Measurements from ENCODE around the gene FN1. TPM values are rescaled to one million over a fixed set of nuclear protein-coding genes. Genes with fewer than 3 reads are reported as not detected.
A peak's percentile ranks its signal among the peaks of the same experiment; 100 is the strongest.

Gene FN1
- total RNA-seq, 1 experiment from 2014 or later = 11.1 TPM

DNA sequence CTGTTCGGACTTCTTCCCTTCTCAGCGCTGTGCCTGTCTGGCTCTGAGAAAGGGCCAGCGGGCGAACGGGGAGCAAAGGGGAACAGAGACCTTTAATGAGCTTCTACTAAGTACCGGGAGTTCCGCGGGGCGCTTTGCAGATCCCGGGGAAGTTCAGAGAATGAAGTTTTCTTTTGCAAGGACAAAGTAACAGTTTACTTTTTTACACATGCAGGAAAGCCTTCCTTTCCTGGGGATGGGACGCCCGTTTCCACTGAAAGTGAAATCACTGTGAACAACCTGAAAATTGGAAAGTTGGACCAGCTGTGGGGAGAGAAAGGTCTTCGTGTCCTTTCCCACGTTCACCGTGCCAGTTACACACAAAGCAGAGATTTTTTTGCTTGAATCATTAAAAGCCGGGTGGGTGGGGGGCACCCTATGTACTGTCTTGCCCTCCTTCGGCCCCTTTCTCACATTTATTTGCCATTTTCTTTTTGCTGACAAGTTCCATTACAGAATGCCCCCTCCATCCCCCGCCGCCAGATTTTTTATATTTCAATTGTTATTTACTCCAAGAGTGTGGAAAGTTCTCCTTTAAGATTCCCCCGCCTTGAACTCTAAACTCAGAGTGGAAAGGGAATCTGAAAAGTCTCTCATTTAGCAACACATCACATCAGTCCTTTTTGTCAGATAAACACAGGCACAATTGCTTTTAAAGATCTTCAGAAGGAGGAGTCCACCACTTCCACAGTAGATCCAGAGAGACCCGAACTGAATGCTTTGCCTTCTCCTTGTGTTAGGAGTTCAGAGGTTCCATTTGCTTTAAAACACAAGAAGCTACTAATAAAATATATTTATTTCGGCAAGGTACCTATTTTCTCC lies 1.1 kb upstream of the FN1 start (continued):
- TF ChIP-seq, protein P1, sequence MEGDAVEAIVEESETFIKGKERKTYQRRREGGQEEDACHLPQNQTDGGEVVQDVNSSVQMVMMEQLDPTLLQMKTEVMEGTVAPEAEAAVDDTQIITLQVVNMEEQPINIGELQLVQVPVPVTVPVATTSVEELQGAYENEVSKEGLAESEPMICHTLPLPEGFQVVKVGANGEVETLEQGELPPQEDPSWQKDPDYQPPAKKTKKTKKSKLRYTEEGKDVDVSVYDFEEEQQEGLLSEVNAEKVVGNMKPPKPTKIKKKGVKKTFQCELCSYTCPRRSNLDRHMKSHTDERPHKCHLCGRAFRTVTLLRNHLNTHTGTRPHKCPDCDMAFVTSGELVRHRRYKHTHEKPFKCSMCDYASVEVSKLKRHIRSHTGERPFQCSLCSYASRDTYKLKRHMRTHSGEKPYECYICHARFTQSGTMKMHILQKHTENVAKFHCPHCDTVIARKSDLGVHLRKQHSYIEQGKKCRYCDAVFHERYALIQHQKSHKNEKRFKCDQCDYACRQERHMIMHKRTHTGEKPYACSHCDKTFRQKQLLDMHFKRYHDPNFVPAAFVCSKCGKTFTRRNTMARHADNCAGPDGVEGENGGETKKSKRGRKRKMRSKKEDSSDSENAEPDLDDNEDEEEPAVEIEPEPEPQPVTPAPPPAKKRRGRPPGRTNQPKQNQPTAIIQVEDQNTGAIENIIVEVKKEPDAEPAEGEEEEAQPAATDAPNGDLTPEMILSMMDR (IDR thresholded peaks at IDR 0.05 in 2 of 3, conservative IDR thresholded peaks at IDR 0.05 in 1 of 3; ENCODE audit: borderline replicate concordance in 1 of 3, insufficient read depth in 1 of 3, low read depth in 2 of 3, low read length in 2 of 3) = no peak
- TF ChIP-seq ZNF274 (IDR thresholded peaks at IDR 0.05; ENCODE audit: low read depth, low read length) (no peak), POLR2AphosphoS5 (IDR thresholded peaks at IDR 0.05; ENCODE audit: low read depth, low read length) (no peak), TCF7L2 (IDR thresholded peaks at IDR 0.05; ENCODE audit: borderline replicate concordance, extremely low read depth, insufficient read depth, insufficient read length) (no peak), POLR2A (IDR thresholded peaks at IDR 0.05; ENCODE audit: borderline replicate concordance, extremely low read depth, insufficient read depth, insufficient read length) (no peak)
- TF ChIP-seq, protein P2, sequence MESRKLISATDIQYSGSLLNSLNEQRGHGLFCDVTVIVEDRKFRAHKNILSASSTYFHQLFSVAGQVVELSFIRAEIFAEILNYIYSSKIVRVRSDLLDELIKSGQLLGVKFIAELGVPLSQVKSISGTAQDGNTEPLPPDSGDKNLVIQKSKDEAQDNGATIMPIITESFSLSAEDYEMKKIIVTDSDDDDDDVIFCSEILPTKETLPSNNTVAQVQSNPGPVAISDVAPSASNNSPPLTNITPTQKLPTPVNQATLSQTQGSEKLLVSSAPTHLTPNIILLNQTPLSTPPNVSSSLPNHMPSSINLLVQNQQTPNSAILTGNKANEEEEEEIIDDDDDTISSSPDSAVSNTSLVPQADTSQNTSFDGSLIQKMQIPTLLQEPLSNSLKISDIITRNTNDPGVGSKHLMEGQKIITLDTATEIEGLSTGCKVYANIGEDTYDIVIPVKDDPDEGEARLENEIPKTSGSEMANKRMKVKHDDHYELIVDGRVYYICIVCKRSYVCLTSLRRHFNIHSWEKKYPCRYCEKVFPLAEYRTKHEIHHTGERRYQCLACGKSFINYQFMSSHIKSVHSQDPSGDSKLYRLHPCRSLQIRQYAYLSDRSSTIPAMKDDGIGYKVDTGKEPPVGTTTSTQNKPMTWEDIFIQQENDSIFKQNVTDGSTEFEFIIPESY (IDR thresholded peaks at IDR 0.05; ENCODE audit: extremely low read depth, insufficient replicate concordance, low read length) = no peak

DNA sequence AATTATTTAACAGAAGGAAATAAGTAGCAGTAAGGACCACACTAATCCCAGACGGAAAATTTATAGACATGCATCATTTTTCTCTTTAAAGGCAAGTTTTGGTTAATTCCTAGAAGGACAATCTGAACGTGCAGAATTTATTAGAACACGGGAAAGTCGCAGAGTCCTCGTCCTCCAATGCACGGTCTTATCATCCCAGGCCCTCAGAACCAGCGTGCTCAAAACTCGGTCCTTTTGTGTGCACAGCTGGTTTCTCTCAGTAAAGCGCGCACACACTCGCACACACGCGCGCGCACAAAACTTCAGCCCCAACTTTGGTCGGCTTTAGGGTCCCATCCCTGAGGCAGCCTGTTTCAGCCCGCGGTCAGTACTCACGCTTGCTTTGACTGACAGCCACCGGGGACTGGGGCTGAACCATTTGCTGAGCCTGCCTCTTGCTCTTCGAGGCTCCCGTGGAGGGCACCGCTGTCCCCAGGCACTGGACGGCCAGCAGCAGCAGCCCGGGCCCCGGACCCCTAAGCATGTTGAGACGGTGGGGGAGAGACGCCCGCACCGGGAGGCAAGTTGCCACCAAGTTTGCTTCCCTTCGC lies 493 bp downstream of the FN1 start:
- H3K27me3 ChIP-seq (ENCODE audit: insufficient read depth, low read length) = peaks cover 11% of the 10 kb centered on the region; the same call in 1 of the 2 replicates
- H3K4me1 ChIP-seq (ENCODE audit: control insufficient read depth in 1 of 2, insufficient read depth in 2 of 2, low read length in 2 of 2) = peaks cover 20 to 37% of the 10 kb centered on the region in 2 experiments
- no peaks in the 10 kb centered on the region for H3K9me3 ChIP-seq (ENCODE audit: control insufficient read depth in 1 of 2, insufficient read depth in 1 of 2, low read depth in 1 of 2, low read length in 2 of 2)
- H3K9ac ChIP-seq (ENCODE audit: low read length) = no peak overlapping the region
- no TSS peak for BruUV-seq (replicated peaks)
- ATAC-seq = peak; percentile 28
- no peaks in the 10 kb centered on the region for H3K36me3 ChIP-seq (ENCODE audit: control insufficient read depth in 1 of 2, insufficient read depth in 2 of 2, low read length in 2 of 2)
- POLR2A ChIA-PET = no interaction called here
- no peaks in the 10 kb centered on the region for H3K79me2 ChIP-seq (ENCODE audit: insufficient read depth, low read length)
- CTCF ChIA-PET = no interaction called here
- no peak for DNase-seq (ENCODE audit: low read depth, low spot score)
- H3K4me3 ChIP-seq (replicated peaks in 1 of 2; ENCODE audit: low read depth in 1 of 2, low read length in 2 of 2) = peak overlapping the region; percentile 34 to 44
- no peaks in the 10 kb centered on the region for H3K9me2 ChIP-seq (ENCODE audit: insufficient read depth)
- H3K4me2 ChIP-seq (ENCODE audit: low read length) = peak overlapping the region; percentile 86
- no peaks in the 10 kb centered on the region for H4K20me1 ChIP-seq (ENCODE audit: insufficient read depth)
- RAD21 ChIA-PET (ENCODE audit: low non-redundant PET in 1 of 2, low total read pairs in 2 of 2, uncharacterized antibody in 2 of 2, unreplicated experiment in 2 of 2) = no interaction called here
- no peak overlapping the region for H3K27ac ChIP-seq (ENCODE audit: low read depth, low read length)
- intact Hi-C loops (cut with micrococcal nuclease) = no loop called here
- peak overlapping the region; percentile 65 for H2AFZ ChIP-seq (ENCODE audit: low read depth, low read length, poor library complexity, severe bottlenecking)
- TF ChIP-seq, protein P3, sequence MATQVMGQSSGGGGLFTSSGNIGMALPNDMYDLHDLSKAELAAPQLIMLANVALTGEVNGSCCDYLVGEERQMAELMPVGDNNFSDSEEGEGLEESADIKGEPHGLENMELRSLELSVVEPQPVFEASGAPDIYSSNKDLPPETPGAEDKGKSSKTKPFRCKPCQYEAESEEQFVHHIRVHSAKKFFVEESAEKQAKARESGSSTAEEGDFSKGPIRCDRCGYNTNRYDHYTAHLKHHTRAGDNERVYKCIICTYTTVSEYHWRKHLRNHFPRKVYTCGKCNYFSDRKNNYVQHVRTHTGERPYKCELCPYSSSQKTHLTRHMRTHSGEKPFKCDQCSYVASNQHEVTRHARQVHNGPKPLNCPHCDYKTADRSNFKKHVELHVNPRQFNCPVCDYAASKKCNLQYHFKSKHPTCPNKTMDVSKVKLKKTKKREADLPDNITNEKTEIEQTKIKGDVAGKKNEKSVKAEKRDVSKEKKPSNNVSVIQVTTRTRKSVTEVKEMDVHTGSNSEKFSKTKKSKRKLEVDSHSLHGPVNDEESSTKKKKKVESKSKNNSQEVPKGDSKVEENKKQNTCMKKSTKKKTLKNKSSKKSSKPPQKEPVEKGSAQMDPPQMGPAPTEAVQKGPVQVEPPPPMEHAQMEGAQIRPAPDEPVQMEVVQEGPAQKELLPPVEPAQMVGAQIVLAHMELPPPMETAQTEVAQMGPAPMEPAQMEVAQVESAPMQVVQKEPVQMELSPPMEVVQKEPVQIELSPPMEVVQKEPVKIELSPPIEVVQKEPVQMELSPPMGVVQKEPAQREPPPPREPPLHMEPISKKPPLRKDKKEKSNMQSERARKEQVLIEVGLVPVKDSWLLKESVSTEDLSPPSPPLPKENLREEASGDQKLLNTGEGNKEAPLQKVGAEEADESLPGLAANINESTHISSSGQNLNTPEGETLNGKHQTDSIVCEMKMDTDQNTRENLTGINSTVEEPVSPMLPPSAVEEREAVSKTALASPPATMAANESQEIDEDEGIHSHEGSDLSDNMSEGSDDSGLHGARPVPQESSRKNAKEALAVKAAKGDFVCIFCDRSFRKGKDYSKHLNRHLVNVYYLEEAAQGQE (IDR thresholded peaks at IDR 0.05; ENCODE audit: low read depth) = no peak
- no peak for TF ChIP-seq EGR1 (IDR thresholded peaks at IDR 0.05; ENCODE audit: low read depth)
- no peak for TF ChIP-seq CBX3 (IDR thresholded peaks at IDR 0.05; ENCODE audit: low read depth)
- TF ChIP-seq SIN3A (IDR thresholded peaks at IDR 0.05; ENCODE audit: low read depth) = no peak
- no peak for TF ChIP-seq JUND (IDR thresholded peaks at IDR 0.05)
- TF ChIP-seq, protein P4, sequence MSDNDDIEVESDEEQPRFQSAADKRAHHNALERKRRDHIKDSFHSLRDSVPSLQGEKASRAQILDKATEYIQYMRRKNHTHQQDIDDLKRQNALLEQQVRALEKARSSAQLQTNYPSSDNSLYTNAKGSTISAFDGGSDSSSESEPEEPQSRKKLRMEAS (IDR thresholded peaks at IDR 0.05) = no peak
- TF ChIP-seq SP1 (IDR thresholded peaks at IDR 0.05; ENCODE audit: low read depth) = no peak
- TF ChIP-seq POLR2A (IDR thresholded peaks at IDR 0.05; ENCODE audit: borderline replicate concordance, extremely low read depth, insufficient read depth, insufficient read length) = no peak
- TF ChIP-seq, protein P5, sequence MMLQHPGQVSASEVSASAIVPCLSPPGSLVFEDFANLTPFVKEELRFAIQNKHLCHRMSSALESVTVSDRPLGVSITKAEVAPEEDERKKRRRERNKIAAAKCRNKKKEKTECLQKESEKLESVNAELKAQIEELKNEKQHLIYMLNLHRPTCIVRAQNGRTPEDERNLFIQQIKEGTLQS (IDR thresholded peaks at IDR 0.05) = no peak
- no peak for TF ChIP-seq TCF7L2 (IDR thresholded peaks at IDR 0.05; ENCODE audit: borderline replicate concordance, extremely low read depth, insufficient read depth, insufficient read length)
- TF ChIP-seq SRF (IDR thresholded peaks at IDR 0.05; ENCODE audit: low read depth) = no peak
